Smooth muscle cell (in vitro differentiated cells): ENCODE data around the gene AMBP. TPM values are rescaled to one million over a fixed set of nuclear protein-coding genes. Genes with fewer than 3 reads are reported as not detected.
A peak's percentile ranks its signal among the peaks of the same experiment; 100 is the strongest.

Experiments used
- DNase-seq: peaks from one replicate; lab custom pipeline; 2025; ENCODE audit not compliant: unreplicated experiment; lab: John Stamatoyannopoulos, UW
- H2AFZ ChIP-seq: fragments of 200-600 bp; sonication (generic); 2 replicates; pipeline ENCODE4 v1.6.0; 2016; ENCODE audit warnings: antibody characterized with exemption, low read depth, mild to moderate bottlenecking
- H3F3A ChIP-seq: fragments of 200-600 bp; sonication (generic); 2 replicates; pipeline ENCODE4 v1.6.0; 2017; ENCODE audit warnings: antibody characterized with exemption, low read depth
- H3K27ac ChIP-seq: fragments of 200-600 bp; sonication (generic); 2 replicates; pipeline ENCODE4 v1.5.1; 2016; ENCODE audit warnings: low read depth, mild to moderate bottlenecking
- H3K27me3 ChIP-seq: fragments of 200-600 bp; sonication (generic); 2 replicates; pipeline ENCODE4 v1.6.1; 2016; ENCODE audit warnings: low read depth, mild to moderate bottlenecking
- H3K36me3 ChIP-seq: fragments of 200-600 bp; sonication (generic); 2 replicates; pipeline ENCODE4 v1.5.1; 2016; ENCODE audit warnings: low read depth
- H3K4me1 ChIP-seq: fragments of 200-600 bp; sonication (generic); 2 replicates; pipeline ENCODE4 v1.5.1; 2016; ENCODE audit warnings: low read depth
- H3K4me2 ChIP-seq: fragments of 200-600 bp; sonication (generic); 2 replicates; pipeline ENCODE4 v1.6.0; 2016; ENCODE audit warnings: mild to moderate bottlenecking
- H3K4me3 ChIP-seq: fragments of 200-600 bp; sonication (generic); 2 replicates; pipeline ENCODE4 v1.5.1; 2016; ENCODE audit warnings: mild to moderate bottlenecking
- H3K79me2 ChIP-seq: fragments of 200-600 bp; sonication (generic); 2 replicates; pipeline ENCODE4 v1.6.0; 2016; ENCODE audit warnings: low read depth, mild to moderate bottlenecking
- H3K9ac ChIP-seq: fragments of 200-600 bp; sonication (generic); 2 replicates; pipeline ENCODE4 v1.6.0; 2016; ENCODE audit warnings: low read depth
- H3K9me3 ChIP-seq: fragments of 200-600 bp; sonication (generic); replicated peaks from 2 replicates; pipeline ENCODE4 v1.5.1; 2016; ENCODE audit warnings: low read depth
- H4K20me1 ChIP-seq: fragments of 200-600 bp; sonication (generic); 2 replicates; pipeline ENCODE4 v1.6.0; 2016; ENCODE audit warnings: low read depth
- WGBS: methylation state at CpG from one replicate; pipeline ENCODE4 v1.1.7; 2016; ENCODE audit warnings: low lambda C conversion rate; 5-methylcytosine and 5-hydroxymethylcytosine counted together
- polyA plus RNA-seq: library from polyadenylated mRNA; unstranded; fragments of >200 nt; fragmentation: Nextera tagmentation; extraction: Ambion mirVana; gene quantifications from 2 replicates; pipeline ENCODE4 v1.2.1, GENCODE V29; 2016
- total RNA-seq: library from RNA; depleted of rRNA; stranded (reverse); fragments of >200 nt; gene quantifications from 2 replicates; pipeline ENCODE4 v1.2.3, GENCODE V29; 2014
- TF ChIP-seq, protein P1 (sequence below): fragments of 200-600 bp; sonication (generic); IDR thresholded peaks from 2 replicates; pipeline ENCODE4 v1.5.1; 2017; ENCODE audit warnings: borderline replicate concordance, mild to moderate bottlenecking, antibody characterized with exemption; ENCODE audit not compliant: insufficient read depth, poor library complexity, severe bottlenecking

Gene AMBP
- total and polyA plus RNA-seq, 2 experiments from 2014 or later = 0.35 TPM; not detected in 1

DNA sequence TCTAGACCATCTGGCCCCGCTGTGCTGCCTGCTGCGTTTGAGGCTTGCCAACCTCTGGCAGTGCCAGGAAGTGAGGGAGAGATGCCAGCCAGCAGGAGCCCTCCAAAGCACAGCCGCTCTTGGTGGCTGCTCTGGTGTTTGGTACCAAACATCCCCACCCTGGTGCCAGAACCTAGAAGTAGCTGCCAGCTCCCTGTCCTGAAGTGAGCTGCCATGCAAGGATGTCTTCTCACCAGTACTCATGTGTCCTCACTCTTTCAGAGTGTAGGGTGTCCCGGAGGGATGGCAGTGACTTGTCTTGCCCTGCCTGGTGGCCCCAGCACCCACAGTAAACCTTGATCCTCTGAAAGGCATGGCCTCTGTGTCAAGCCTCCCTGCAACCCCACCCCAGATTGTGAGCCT lies 43.4 kb downstream of the AMBP start:
- no peaks in the 10 kb centered on the region for H3F3A ChIP-seq
- TF ChIP-seq, protein P1, sequence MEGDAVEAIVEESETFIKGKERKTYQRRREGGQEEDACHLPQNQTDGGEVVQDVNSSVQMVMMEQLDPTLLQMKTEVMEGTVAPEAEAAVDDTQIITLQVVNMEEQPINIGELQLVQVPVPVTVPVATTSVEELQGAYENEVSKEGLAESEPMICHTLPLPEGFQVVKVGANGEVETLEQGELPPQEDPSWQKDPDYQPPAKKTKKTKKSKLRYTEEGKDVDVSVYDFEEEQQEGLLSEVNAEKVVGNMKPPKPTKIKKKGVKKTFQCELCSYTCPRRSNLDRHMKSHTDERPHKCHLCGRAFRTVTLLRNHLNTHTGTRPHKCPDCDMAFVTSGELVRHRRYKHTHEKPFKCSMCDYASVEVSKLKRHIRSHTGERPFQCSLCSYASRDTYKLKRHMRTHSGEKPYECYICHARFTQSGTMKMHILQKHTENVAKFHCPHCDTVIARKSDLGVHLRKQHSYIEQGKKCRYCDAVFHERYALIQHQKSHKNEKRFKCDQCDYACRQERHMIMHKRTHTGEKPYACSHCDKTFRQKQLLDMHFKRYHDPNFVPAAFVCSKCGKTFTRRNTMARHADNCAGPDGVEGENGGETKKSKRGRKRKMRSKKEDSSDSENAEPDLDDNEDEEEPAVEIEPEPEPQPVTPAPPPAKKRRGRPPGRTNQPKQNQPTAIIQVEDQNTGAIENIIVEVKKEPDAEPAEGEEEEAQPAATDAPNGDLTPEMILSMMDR = no peak
- H3K27ac ChIP-seq = no peak overlapping the region
- H3K79me2 ChIP-seq = no peaks in the 10 kb centered on the region
- H3K27me3 ChIP-seq = no peaks in the 10 kb centered on the region
- 99% methylated on average over 4 of the region's 4 CpGs for WGBS
- H2AFZ ChIP-seq = no peak overlapping the region
- no peaks in the 10 kb centered on the region for H3K9me3 ChIP-seq
- DNase-seq = no peak
- H3K4me3 ChIP-seq = no peak overlapping the region
- no peak overlapping the region for H3K9ac ChIP-seq
- H3K36me3 ChIP-seq = peaks cover 3% of the 10 kb centered on the region
- peaks cover 3% of the 10 kb centered on the region for H3K4me1 ChIP-seq
- no peak overlapping the region for H3K4me2 ChIP-seq
- H4K20me1 ChIP-seq = peaks cover under 1% of the 10 kb centered on the region

DNA sequence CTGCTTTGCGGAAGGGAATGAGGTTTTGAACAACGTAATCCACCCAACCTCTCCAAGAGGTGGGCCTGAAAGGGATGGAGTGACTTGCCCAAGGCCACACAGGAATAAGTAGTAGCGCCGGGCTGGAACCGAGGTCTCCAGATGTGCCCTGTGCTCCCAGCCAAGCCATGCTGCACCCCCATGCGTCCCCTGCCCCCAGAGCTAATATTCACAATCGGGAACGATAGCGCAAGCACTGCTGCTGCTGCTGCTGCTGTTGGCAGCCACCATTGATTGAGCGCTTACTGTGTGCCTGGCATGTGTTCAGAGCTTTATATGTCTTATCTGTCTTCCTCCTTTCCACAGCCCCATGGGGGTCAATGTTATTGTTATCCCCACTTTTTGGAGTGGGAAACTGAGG lies 43.9 kb downstream of the AMBP start:
- no peaks in the 10 kb centered on the region for H3K9me3 ChIP-seq
- peaks cover 3% of the 10 kb centered on the region for H3K36me3 ChIP-seq
- no peaks in the 10 kb centered on the region for H3K27me3 ChIP-seq
- no peak overlapping the region for H3K27ac ChIP-seq
- no peak overlapping the region for H3K4me2 ChIP-seq
- WGBS = over 99% methylated on average over 10 of the region's 10 CpGs
- H3F3A ChIP-seq = no peaks in the 10 kb centered on the region
- peaks cover 3% of the 10 kb centered on the region for H3K4me1 ChIP-seq
- H4K20me1 ChIP-seq = peaks cover 3% of the 10 kb centered on the region
- H3K9ac ChIP-seq = no peak overlapping the region
- no peak overlapping the region for H3K4me3 ChIP-seq
- H3K79me2 ChIP-seq = no peaks in the 10 kb centered on the region
- DNase-seq = no peak
- TF ChIP-seq, protein P1 = no peak
- no peak overlapping the region for H2AFZ ChIP-seq

DNA sequence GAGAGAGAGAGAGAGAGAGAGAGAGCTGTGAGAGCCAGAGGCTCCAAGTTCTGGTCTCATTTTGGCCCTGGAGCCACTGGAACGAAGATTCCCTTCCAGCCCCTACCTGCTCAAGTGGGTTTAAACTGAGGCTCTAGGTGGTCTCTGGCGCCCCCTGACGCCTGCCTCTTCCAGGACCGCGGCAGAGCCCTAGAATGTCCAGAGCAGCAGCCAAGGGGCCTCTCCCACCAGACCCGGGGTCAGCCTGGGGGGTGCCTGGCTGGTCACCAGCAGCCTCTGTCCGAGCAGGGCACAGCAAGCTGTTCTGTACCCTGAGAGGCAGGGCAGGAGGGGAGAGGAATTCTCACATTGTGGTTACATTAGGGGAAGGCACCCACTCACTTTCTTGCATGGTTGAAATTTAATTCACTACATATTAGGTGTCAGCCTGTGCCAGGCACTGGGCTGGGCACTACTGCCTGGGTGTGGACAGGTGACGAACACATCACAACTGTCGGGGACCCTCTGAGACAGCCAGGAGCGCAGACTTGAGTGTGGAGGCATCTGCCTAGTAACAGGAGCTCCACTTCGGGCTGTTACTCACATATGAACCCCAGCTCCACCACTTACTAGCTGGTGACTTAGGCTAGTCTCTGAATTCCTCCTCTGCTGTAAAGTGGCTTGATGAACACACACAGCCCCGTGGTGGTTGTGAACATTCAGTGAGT lies 44.5 kb downstream of the AMBP start:
- no peaks in the 10 kb centered on the region for H3K27me3 ChIP-seq
- no peak overlapping the region for H3K4me3 ChIP-seq
- no peaks in the 10 kb centered on the region for H3K79me2 ChIP-seq
- no peaks in the 10 kb centered on the region for H3F3A ChIP-seq
- no peaks in the 10 kb centered on the region for H3K9me3 ChIP-seq
- no peak overlapping the region for H3K4me2 ChIP-seq
- TF ChIP-seq, protein P1 = peak; percentile 40
- H3K9ac ChIP-seq = no peak overlapping the region
- H3K4me1 ChIP-seq = peaks cover 3% of the 10 kb centered on the region
- WGBS = 74% methylated on average over 12 of the region's 12 CpGs
- DNase-seq = no peak
- no peak overlapping the region for H2AFZ ChIP-seq
- peaks cover 3% of the 10 kb centered on the region for H4K20me1 ChIP-seq
- no peak overlapping the region for H3K27ac ChIP-seq
- peaks cover 2% of the 10 kb centered on the region for H3K36me3 ChIP-seq
